ENCODE measurements around the gene BICC1. TPM values are rescaled to one million over a fixed set of nuclear protein-coding genes. Genes with fewer than 3 reads are reported as not detected.

Gene BICC1, protein sequence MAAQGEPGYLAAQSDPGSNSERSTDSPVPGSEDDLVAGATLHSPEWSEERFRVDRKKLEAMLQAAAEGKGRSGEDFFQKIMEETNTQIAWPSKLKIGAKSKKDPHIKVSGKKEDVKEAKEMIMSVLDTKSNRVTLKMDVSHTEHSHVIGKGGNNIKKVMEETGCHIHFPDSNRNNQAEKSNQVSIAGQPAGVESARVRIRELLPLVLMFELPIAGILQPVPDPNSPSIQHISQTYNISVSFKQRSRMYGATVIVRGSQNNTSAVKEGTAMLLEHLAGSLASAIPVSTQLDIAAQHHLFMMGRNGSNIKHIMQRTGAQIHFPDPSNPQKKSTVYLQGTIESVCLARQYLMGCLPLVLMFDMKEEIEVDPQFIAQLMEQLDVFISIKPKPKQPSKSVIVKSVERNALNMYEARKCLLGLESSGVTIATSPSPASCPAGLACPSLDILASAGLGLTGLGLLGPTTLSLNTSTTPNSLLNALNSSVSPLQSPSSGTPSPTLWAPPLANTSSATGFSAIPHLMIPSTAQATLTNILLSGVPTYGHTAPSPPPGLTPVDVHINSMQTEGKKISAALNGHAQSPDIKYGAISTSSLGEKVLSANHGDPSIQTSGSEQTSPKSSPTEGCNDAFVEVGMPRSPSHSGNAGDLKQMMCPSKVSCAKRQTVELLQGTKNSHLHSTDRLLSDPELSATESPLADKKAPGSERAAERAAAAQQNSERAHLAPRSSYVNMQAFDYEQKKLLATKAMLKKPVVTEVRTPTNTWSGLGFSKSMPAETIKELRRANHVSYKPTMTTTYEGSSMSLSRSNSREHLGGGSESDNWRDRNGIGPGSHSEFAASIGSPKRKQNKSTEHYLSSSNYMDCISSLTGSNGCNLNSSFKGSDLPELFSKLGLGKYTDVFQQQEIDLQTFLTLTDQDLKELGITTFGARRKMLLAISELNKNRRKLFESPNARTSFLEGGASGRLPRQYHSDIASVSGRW
- total RNA-seq (2014; rRNA removed; shearing (Covaris generic)), result 9.1 and 12.2 TPM in 2 replicates

DNA sequence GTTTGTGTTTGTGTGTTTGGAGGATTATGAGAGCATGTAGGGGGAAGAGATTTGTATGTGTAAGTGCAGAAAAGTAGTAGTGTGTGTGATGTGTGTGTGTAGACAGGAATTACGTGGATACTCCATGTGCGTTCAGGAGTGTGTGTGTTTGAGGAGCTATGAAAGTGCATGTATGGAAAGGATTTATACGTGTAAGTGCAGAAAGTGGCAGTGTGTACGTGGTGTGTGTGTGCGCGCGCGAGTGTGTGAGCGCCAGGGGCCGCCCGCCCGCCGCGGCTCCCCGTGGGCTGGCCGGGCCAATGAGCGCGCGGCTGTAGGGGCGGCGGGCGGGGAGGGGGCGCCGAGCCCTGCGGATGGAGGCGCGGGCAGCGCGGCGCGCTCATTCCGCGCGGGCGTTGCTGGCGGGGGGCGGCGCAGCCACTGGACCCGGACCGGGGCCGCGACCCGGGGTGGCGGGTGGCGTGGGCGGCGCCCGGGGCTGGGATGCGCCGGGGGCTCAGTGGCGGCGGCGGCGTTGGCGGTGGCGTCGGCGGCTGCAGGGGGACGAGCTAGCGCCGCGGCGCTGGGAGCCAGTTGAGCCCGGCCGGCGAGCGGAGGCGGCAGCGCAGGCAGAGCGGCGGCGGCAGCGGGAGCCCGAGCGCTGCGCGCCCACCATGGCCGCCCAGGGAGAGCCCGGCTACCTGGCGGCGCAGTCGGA lies at the start of gene BICC1:
Gene BICC1, plus strand, starts transcription at position 382 of the 697 bp plus-strand sequence. Its CDS starts 272 bp downstream, at position 654.
- peak; percentile 64 for DNase-seq (ENCODE audit: low read depth)

DNA sequence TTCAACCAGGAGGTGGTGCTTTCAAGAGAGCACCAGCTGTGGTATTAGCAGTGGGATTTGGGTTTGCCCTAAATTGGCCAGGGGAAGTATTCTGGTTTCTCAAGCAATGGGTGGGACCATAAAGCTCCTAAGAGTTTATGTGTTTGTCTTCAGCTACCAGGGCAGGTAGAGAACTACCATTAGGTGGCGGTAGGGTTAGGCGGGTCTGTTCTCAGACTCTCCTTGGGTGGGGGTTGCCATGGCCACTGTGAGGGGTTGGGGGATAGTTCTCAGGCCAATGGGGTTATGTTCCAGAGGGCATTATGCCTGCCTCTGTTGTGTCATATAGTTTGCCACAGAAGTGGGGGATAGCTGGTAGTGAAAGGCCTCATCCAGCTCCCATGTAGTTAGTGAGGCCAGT lies 47.7 kb upstream of the BICC1 start:
- DNase-seq (ENCODE audit: low read depth), result no peak

DNA sequence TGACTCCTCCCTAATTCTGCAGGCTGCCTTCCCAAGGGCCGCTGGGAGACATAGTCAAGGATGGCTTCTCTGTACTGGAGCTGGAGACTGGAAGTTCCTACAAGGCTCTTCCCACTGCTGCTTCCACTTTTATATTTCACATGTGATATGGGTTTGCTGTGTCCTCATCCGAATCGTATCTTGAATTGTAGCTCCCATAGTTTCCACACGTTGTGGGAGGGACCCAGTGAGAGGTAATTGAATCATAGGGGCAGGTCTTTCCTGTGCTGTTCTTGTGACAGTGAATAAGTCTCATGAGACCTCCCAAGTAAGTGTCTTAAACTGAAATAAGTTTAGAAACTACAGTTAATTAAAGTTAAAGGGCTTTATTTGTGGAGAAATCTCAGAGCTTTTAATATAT lies 47.0 kb upstream of the BICC1 start:
- no peak for DNase-seq (ENCODE audit: low read depth)

- DNase-seq (ENCODE audit: low read depth), result no peak
Measured at GRCh38 chr10:58467931-58468635, 44.6 kb upstream of the BICC1 start.

GRCh38 chr10:58473976-58474375 lies 38.7 kb upstream of the BICC1 start:
- DNase-seq (ENCODE audit: low read depth), result peak; percentile 55

DNA sequence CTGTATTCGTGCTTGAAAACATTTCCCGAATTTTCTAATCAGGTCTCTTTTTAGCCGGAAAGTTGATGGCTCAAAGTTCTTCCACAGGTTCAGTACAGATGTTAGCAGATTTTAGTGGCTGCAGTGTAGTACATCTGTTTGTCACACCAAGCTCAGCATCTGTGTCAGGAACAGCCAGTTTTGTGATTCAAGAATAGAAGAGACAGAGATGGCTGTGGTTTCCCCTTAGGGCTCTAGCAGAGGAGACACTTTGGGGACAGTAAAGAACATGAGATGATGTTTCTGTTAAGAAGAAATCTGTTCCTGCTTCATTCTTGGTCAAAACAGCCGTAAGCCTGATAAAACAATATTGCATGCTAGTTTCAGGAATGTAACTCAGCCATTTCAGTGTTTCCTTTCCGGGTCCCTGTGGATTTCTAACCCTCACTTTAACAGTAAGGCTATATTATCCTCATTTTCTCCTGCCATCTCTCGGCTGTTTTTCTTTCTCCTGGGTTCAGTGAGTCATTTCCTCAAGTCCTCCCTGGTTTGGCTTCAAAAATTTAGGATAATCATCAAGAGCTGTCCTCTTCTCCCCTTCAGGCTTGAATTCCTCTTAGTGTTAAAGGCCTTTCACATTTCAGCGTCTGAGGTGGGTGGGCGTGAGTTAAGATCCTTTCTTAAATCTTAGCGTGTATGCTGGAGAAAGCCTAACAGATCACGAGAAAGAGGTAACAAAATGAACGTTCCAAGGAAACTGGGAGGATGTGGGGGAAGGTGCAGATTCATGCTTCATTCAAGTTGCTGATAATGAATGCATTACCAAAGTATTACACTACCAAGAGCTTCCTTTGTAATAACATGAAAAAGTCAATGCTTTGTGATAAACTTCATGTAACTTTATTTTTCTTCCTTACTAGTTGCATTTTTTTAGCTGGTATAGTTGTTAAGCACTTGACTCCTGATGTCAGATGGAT lies 37.1 kb upstream of the BICC1 start:
- DNase-seq (ENCODE audit: low read depth), result peak; percentile 61

GRCh38 chr10:58477122-58477521 lies 35.5 kb upstream of the BICC1 start:
- peak; percentile 32 for DNase-seq (ENCODE audit: low read depth)

DNA sequence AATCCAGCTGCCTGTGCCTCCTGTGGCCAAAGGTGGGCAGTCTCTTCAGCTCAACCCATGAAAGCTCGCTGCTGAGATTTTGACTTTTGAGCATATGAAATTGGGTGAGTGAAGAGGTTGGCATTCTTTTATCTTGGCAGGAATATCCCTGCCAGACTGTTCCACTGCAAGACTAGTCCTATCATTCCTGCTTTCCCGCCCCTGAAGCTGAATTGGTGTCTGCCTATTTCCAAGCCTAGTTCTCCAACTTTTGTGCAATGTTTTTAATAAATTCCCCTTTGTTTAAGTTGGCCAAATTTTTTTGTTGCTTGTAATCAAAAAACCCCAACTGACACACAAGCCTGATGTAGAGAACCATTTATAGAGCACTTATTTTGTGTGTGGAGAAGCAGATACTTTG lies 34.8 kb upstream of the BICC1 start:
- no peak for DNase-seq (ENCODE audit: low read depth)

DNA sequence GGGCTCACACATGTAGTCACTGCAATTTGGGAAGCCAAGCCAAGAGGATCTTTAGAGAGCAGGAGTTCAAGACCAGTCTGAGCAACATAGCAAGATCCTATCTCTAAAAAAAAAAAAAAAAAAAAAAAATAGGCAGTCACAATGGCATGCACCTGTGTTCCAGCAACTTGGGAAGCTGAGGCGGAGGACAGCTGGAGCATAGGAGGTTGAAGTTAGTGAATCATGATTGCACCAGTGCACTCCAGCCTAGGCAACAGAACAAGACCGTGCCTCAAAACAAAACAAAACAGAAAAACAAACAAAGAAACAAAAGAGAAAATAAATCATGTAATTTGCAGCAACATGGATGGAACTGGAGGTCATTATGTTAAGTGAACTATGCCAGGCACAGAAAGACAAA lies 33.6 kb upstream of the BICC1 start:
- no peak for DNase-seq (ENCODE audit: low read depth)

DNA sequence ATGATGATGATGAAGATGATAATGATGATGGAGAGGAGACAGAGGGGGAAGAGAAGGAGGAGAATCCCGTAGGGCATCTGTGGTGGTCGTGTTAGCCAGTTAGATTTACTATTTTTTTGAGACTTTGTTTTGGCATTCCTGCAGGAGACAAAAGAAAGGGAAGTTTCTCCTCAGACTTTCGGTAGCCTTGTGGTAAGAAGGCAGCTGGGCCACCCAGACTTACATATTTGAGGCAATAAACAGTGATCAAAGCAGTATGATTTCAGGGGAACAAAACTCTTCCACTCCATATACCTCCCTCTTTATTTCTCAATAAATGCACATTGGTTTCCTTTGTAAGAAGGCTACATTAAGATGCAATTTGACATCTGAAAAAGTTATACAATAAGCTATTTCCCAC lies 32.4 kb upstream of the BICC1 start:
- no peak for DNase-seq (ENCODE audit: low read depth)

- DNase-seq (ENCODE audit: low read depth), result no peak
Measured at GRCh38 chr10:58481569-58482109, 31.0 kb upstream of the BICC1 start.

GRCh38 chr10:58486821-58487220 lies 25.9 kb upstream of the BICC1 start:
- no peak for DNase-seq (ENCODE audit: low read depth)

DNA sequence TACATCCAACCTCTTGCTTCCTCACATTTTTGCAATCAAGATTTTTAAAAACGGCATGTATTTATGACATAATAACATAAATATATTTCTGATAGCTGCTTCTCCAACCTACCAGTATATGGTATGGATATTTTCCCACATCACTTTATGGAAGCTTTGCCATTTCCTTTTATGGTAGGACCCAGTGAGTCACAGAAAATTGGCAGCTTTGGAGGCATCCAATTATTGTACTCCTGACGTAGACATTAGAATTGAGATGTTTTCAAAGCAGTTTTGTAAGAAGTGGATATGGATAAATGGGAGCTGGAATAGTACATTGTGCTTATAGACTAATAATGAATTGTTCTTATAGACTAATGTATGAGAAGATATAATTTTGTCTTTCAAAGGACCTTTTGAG lies 23.8 kb upstream of the BICC1 start:
- peak; percentile 29 for DNase-seq (ENCODE audit: low read depth)

GRCh38 chr10:58502956-58503355 lies 9.7 kb upstream of the BICC1 start:
- no peak for DNase-seq (ENCODE audit: low read depth)

GRCh38 chr10:58508316-58508715 lies 4.4 kb upstream of the BICC1 start:
- no peak for DNase-seq (ENCODE audit: low read depth)

DNA sequence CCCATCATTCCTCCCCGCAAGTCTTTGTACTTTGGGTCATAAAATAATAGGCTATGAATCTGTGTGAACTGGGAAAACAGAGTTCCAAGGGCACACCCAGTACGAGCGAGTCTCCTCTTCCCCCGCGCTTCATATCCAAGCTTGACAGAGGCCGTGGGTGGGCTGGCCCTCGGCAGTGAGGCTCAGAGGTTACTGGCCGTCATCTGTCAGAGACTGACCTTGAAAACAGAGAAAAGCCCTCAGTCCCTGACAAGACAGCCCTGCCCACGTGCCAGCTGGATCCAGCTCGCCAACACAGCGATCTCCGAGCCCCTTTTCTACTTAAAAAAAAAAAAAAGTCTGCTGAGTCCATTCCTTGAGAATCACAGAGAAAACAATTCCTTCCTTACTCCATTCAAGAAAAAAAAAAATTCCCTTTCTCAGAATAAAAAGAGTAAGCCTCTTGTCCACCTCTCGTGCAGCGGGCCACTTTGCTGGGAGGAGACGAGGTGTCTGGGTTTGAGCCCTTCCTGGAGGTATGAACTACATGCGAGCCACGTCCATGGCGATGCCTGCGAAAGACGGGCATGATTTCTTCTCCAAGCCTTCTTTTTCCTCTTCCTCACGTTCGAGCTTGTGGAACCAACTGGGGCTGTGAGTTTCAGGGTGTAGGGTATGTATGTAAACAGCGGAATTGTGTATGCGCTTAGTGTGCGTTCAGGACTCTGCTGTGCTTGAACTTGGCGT lies 744 bp upstream of the BICC1 start:
- peak; percentile 14 for DNase-seq (ENCODE audit: low read depth)

DNA sequence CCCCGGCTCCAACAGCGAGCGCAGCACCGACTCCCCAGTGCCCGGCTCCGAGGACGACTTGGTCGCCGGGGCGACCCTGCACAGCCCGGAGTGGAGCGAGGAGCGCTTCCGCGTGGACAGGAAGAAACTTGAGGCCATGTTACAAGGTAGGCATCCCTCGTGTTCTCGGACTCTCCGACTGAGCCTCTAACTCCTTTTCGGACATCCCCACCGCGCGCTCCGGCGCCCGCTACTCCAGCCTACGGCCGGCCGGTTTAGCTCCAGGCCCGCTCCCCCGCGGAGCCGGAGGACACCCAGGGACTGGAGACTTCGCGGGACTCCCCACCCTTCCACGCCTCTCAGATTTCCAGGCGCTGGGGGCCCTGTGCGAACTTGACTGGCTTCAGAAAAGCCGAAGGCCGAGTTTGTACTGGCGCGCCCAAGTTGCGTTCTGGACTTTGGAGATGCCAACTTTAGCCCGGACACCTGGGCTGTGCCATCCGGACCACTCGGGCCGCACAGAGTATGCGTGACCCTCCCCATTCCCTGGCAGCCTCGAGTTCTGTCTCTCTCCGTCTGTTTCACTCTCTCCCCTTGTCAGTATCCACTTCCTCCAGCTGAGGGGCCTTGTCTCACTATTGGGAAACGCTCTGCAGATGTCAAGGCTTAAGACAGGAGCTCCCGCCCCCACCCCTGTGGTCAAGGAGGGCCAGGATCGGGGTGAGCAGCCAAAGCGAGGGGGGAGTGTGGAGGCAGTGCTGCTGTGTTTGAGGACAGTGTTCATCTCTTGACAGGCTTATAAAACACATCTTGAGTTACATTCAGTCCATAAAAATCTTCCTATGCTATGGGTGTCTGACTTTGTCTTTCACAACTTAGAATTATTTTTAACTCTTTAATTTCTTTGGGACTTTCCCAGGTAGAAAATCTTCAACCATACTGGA lies 777 bp downstream of the BICC1 start:
- DNase-seq (ENCODE audit: low read depth), result peak; percentile 63

All from Daoy (cell line).